SJSA1 (cell line): ENCODE data around the gene GJA8. TPM values are rescaled to one million over a fixed set of nuclear protein-coding genes. Genes with fewer than 3 reads are reported as not detected.
"Not testable (repeated sequence)": the region's sequence is repeated elsewhere in the genome, so short reads cannot be mapped to it uniquely, and the experiment has no call there.

Source experiments
- DNase-seq, 2 experiments: peaks; one replicate each; pipeline ENCODE4 v3.0.0-alpha.2; 2015 to 2020; ENCODE audit warnings: low spot score in 2 of 2, low read depth in 1 of 2
- H3K27ac ChIP-seq: fragments of 250-450 bp; sonication (Bioruptor Pico); 2 replicates; pipeline ENCODE4 v1.5.1; 2020; ENCODE audit warnings: mild to moderate bottlenecking, moderate library complexity
- H3K27me3 ChIP-seq: fragments of 250-450 bp; sonication (Bioruptor Pico); replicated peaks from 2 replicates; pipeline ENCODE4 v1.5.1; 2020; ENCODE audit warnings: mild to moderate bottlenecking, moderate library complexity
- H3K36me3 ChIP-seq: fragments of 250-450 bp; sonication (Bioruptor Pico); 2 replicates; pipeline ENCODE4 v1.5.1; 2020; ENCODE audit warnings: mild to moderate bottlenecking
- H3K4me1 ChIP-seq: fragments of 250-450 bp; sonication (Bioruptor Pico); replicated peaks from 2 replicates; pipeline ENCODE4 v1.6.1; 2021; ENCODE audit warnings: mild to moderate bottlenecking
- H3K4me3 ChIP-seq: fragments of 250-450 bp; sonication (Bioruptor Pico); 2 replicates; pipeline ENCODE4 v1.5.1; 2020; ENCODE audit warnings: mild to moderate bottlenecking
- H3K9me3 ChIP-seq: fragments of 250-450 bp; sonication (Bioruptor Pico); replicated peaks from 2 replicates; pipeline ENCODE4 v1.5.1; 2020; ENCODE audit warnings: mild to moderate bottlenecking
- total RNA-seq: library from RNA; depleted of rRNA; stranded (reverse); fragments of >200 nt; shearing (Covaris generic); gene quantifications from 2 replicates; pipeline ENCODE4 v1.2.3, GENCODE V29; 2014; rRNA removed

Gene GJA8
- not detected in 2 replicates for total RNA-seq

GRCh38 chr1:147902253-147902845 lies at the start of gene GJA8:
Gene GJA8 (plus strand): TSS chr1:147902795. CDS start chr1:147907956, 5,161 bp downstream.
- Histone ChIP-seq H3K27me3 (no peaks in the 10 kb centered on the region), H3K9me3 (no peaks in the 10 kb centered on the region), H3K27ac (no peak within 1 kb of the TSS), H3K4me1 (no peaks in the 10 kb centered on the region), H3K4me3 (no peak within 1 kb of the TSS), H3K36me3 (no peaks in the 10 kb centered on the region)
- DNase-seq: no peak

GRCh38 chr1:147853391-147853790 lies 49.2 kb upstream of the GJA8 start:
- no peak for DNase-seq
- H3K9me3 ChIP-seq: no peaks in the 10 kb centered on the region
- no peaks in the 10 kb centered on the region for H3K4me1 ChIP-seq
- no peaks in the 10 kb centered on the region for H3K27me3 ChIP-seq
- no peak overlapping the region for H3K4me3 ChIP-seq
- H3K27ac ChIP-seq: no peak overlapping the region
- H3K36me3 ChIP-seq: no peaks in the 10 kb centered on the region

- H3K9me3 ChIP-seq, DNase-seq, H3K27ac ChIP-seq, H3K27me3 ChIP-seq, H3K4me1 ChIP-seq, H3K4me3 ChIP-seq, H3K36me3 ChIP-seq: not testable (repeated sequence)
Measured at GRCh38 chr1:147854989-147855388, 47.6 kb upstream of the GJA8 start.

GRCh38 chr1:147855996-147856395 lies 46.6 kb upstream of the GJA8 start:
- DNase-seq, H3K27ac ChIP-seq, H3K4me3 ChIP-seq, H3K36me3 ChIP-seq, H3K9me3 ChIP-seq, H3K27me3 ChIP-seq, H3K4me1 ChIP-seq: not testable (repeated sequence)

- H3K9me3 ChIP-seq, H3K27ac ChIP-seq, H3K27me3 ChIP-seq, H3K4me3 ChIP-seq, H3K4me1 ChIP-seq, DNase-seq, H3K36me3 ChIP-seq: not testable (repeated sequence)
Measured at GRCh38 chr1:147867204-147867603, 35.4 kb upstream of the GJA8 start.

GRCh38 chr1:147878022-147878421 lies 24.6 kb upstream of the GJA8 start:
- Histone ChIP-seq H3K36me3 (no peaks in the 10 kb centered on the region), H3K9me3 (no peaks in the 10 kb centered on the region), H3K4me3 (no peak overlapping the region), H3K4me1 (no peaks in the 10 kb centered on the region), H3K27ac (no peak overlapping the region), H3K27me3 (no peaks in the 10 kb centered on the region; the same call in 1 of the 2 replicates)
- DNase-seq: no peak

GRCh38 chr1:147879911-147880310 lies 22.7 kb upstream of the GJA8 start:
- no peaks in the 10 kb centered on the region for H3K9me3 ChIP-seq
- H3K27me3 ChIP-seq: no peaks in the 10 kb centered on the region; the same call in 1 of the 2 replicates

GRCh38 chr1:147882535-147882934 lies 20.1 kb upstream of the GJA8 start:
- H3K9me3 ChIP-seq: no peaks in the 10 kb centered on the region
- H3K36me3 ChIP-seq: no peaks in the 10 kb centered on the region
- H3K4me3 ChIP-seq: no peak overlapping the region
- DNase-seq: no peak
- no peaks in the 10 kb centered on the region; the same call in 1 of the 2 replicates for H3K27me3 ChIP-seq
- no peaks in the 10 kb centered on the region for H3K4me1 ChIP-seq
- no peak overlapping the region for H3K27ac ChIP-seq

More at GRCh38 chr1:147879911-147880310, 22.7 kb upstream of the GJA8 start:
- no peak for DNase-seq
- H3K4me3 ChIP-seq: no peak overlapping the region
- H3K36me3 ChIP-seq: no peaks in the 10 kb centered on the region
- no peaks in the 10 kb centered on the region for H3K4me1 ChIP-seq
- no peak overlapping the region for H3K27ac ChIP-seq

GRCh38 chr1:147890177-147890790 lies 12.3 kb upstream of the GJA8 start:
- peak; percentile 40 to 69 for DNase-seq

GRCh38 chr1:147891088-147891487 lies 11.5 kb upstream of the GJA8 start:
- Histone ChIP-seq H3K27me3 (peaks cover 2% of the 10 kb centered on the region; the same call in 1 of the 2 replicates), H3K4me3 (no peak overlapping the region), H3K4me1 (no peaks in the 10 kb centered on the region), H3K27ac (no peak overlapping the region), H3K36me3 (no peaks in the 10 kb centered on the region), H3K9me3 (no peaks in the 10 kb centered on the region)
- DNase-seq: no peak

More at GRCh38 chr1:147890177-147890790, 12.3 kb upstream of the GJA8 start:
- Histone ChIP-seq H3K4me1 (no peaks in the 10 kb centered on the region), H3K4me3 (no peak overlapping the region), H3K9me3 (no peaks in the 10 kb centered on the region), H3K27ac (no peak overlapping the region), H3K36me3 (no peaks in the 10 kb centered on the region), H3K27me3 (peaks cover 2% of the 10 kb centered on the region)

GRCh38 chr1:147892216-147892615 lies 10.4 kb upstream of the GJA8 start:
- H3K9me3 ChIP-seq: no peaks in the 10 kb centered on the region
- no peak overlapping the region for H3K27ac ChIP-seq
- H3K4me1 ChIP-seq: no peaks in the 10 kb centered on the region
- H3K36me3 ChIP-seq: no peaks in the 10 kb centered on the region
- peaks cover 2% of the 10 kb centered on the region; the same call in 1 of the 2 replicates for H3K27me3 ChIP-seq
- no peak overlapping the region for H3K4me3 ChIP-seq
- DNase-seq: no peak

- DNase-seq: peak in 1 of 2 experiments; percentile 45
- H3K4me1 ChIP-seq: no peaks in the 10 kb centered on the region
- peaks cover 2% of the 10 kb centered on the region; the same call in 1 of the 2 replicates for H3K27me3 ChIP-seq
- no peaks in the 10 kb centered on the region for H3K36me3 ChIP-seq
- H3K4me3 ChIP-seq: no peak overlapping the region
- H3K27ac ChIP-seq: no peak overlapping the region
- no peaks in the 10 kb centered on the region for H3K9me3 ChIP-seq
Measured at GRCh38 chr1:147892731-147893214, 9.8 kb upstream of the GJA8 start.

GRCh38 chr1:147895123-147895522 lies 7.5 kb upstream of the GJA8 start:
- Histone ChIP-seq H3K27ac (no peak overlapping the region), H3K27me3 (peaks cover 2% of the 10 kb centered on the region; the same call in 1 of the 2 replicates), H3K4me3 (no peak overlapping the region), H3K36me3 (no peaks in the 10 kb centered on the region), H3K4me1 (no peaks in the 10 kb centered on the region), H3K9me3 (no peaks in the 10 kb centered on the region)
- DNase-seq: no peak

- Histone ChIP-seq H3K27me3 (peaks cover 2% of the 10 kb centered on the region; the same call in 1 of the 2 replicates), H3K4me1 (no peaks in the 10 kb centered on the region), H3K9me3 (no peaks in the 10 kb centered on the region), H3K36me3 (no peaks in the 10 kb centered on the region), H3K27ac (no peak overlapping the region), H3K4me3 (no peak overlapping the region)
- DNase-seq: no peak
Measured at GRCh38 chr1:147897029-147897752, 5.4 kb upstream of the GJA8 start.
